HG02938 (cell line): ENCODE results near the gene CLPTM1.
"Not testable (repeated sequence)": the region's sequence is repeated elsewhere in the genome, so short reads cannot be mapped to it uniquely, and the experiment has no call there.

ENCODE experiments used
- ATAC-seq: cut with Tn5 transposase; IDR thresholded peaks from one replicate; pipeline ENCODE4 v1.9.1; 2021; ENCODE audit warnings: mild to moderate bottlenecking, moderate library complexity; ENCODE audit not compliant: unreplicated experiment

The CLPTM1 gene

GRCh38 chr19:44939668-44940067 lies 15.5 kb upstream of the CLPTM1 start:
- ATAC-seq, result no peak

- ATAC-seq, result no peak
Observed at GRCh38 chr19:44942067-44942571, 13.1 kb upstream of the CLPTM1 start, which contains the start of gene APOC4. APOC4 (plus strand) TSS chr19:44942237; CDS start chr19:44942278, 41 bp downstream.

- no peak for ATAC-seq
Observed at GRCh38 chr19:44943801-44944249, 11.4 kb upstream of the CLPTM1 start.

- ATAC-seq, result no peak
Observed at GRCh38 chr19:44947041-44947581, 8.1 kb upstream of the CLPTM1 start.

GRCh38 chr19:44948237-44948636 lies 6.9 kb upstream of the CLPTM1 start:
- ATAC-seq, result no peak

GRCh38 chr19:44948763-44949374 lies 6.3 kb upstream of the CLPTM1 start:
- no peak for ATAC-seq

GRCh38 chr19:44949550-44949949 lies 5.6 kb upstream of the CLPTM1 start:
- no peak for ATAC-seq

GRCh38 chr19:44951179-44952159 lies 3.7 kb upstream of the CLPTM1 start:
- no peak for ATAC-seq

GRCh38 chr19:44954278-44954648 lies 917 bp upstream of the CLPTM1 start:
- ATAC-seq, result no peak

GRCh38 chr19:44955505-44956439 lies 592 bp downstream of the CLPTM1 start:
- ATAC-seq, result peak; percentile 19

GRCh38 chr19:44957526-44957925 lies 2.3 kb downstream of the CLPTM1 start:
- ATAC-seq, result no peak

- ATAC-seq, result no peak
Observed at GRCh38 chr19:44958090-44958489, 2.9 kb downstream of the CLPTM1 start.

- no peak for ATAC-seq
Observed at GRCh38 chr19:44959691-44960090, 4.5 kb downstream of the CLPTM1 start.

GRCh38 chr19:44960906-44961728 lies 5.9 kb downstream of the CLPTM1 start:
- ATAC-seq, result no peak

GRCh38 chr19:44961821-44962220 lies 6.6 kb downstream of the CLPTM1 start:
- no peak for ATAC-seq

- ATAC-seq, result no peak
Observed at GRCh38 chr19:44968118-44968517, 12.9 kb downstream of the CLPTM1 start.

- ATAC-seq, result no peak
Observed at GRCh38 chr19:44968670-44969069, 13.5 kb downstream of the CLPTM1 start.

GRCh38 chr19:44969437-44969836 lies 14.3 kb downstream of the CLPTM1 start:
- ATAC-seq, result no peak

- ATAC-seq, result not testable (repeated sequence)
Observed at GRCh38 chr19:44971451-44971850, 16.3 kb downstream of the CLPTM1 start.

GRCh38 chr19:44972802-44973201 lies 17.6 kb downstream of the CLPTM1 start:
- ATAC-seq, result no peak
